ENCODE measurements around the gene CTSF.
"Not testable (repeated sequence)": the region's sequence is repeated elsewhere in the genome, so short reads cannot be mapped to it uniquely, and the experiment has no call there.

CTSF gene

GRCh38 chr11:66589996-66590675 is 21.7 kb upstream of the CTSF start:
- no peak for DNase-seq (ENCODE audit: low read depth)

- DNase-seq (ENCODE audit: low read depth) = not testable (repeated sequence)
Observed at GRCh38 chr11:66589315-66589714, 20.9 kb upstream of the CTSF start.

GRCh38 chr11:66586136-66586535 is 17.7 kb upstream of the CTSF start:
- DNase-seq (ENCODE audit: low read depth) = no peak

- not testable (repeated sequence) for DNase-seq (ENCODE audit: low read depth)
Observed at GRCh38 chr11:66585447-66585846, 17.0 kb upstream of the CTSF start.

GRCh38 chr11:66582565-66583147 is 14.2 kb upstream of the CTSF start:
- DNase-seq (ENCODE audit: low read depth) = not testable (repeated sequence)

GRCh38 chr11:66581261-66581660 is 12.9 kb upstream of the CTSF start:
- DNase-seq (ENCODE audit: low read depth) = no peak

GRCh38 chr11:66580803-66581202 is 12.4 kb upstream of the CTSF start:
- no peak for DNase-seq (ENCODE audit: low read depth)

GRCh38 chr11:66579017-66579606 is 10.7 kb upstream of the CTSF start:
- peak; percentile 77 for DNase-seq (ENCODE audit: low read depth)

GRCh38 chr11:66570850-66571180 is 2.4 kb upstream of the CTSF start:
- no peak for DNase-seq (ENCODE audit: low read depth)

- DNase-seq (ENCODE audit: low read depth) = no peak
Observed at GRCh38 chr11:66570079-66570849, 1.9 kb upstream of the CTSF start.

- no peak for DNase-seq (ENCODE audit: low read depth)
Observed at GRCh38 chr11:66569076-66569475, 670 bp upstream of the CTSF start.

- no peak for DNase-seq (ENCODE audit: low read depth)
Observed at GRCh38 chr11:66567787-66568123, 651 bp downstream of the CTSF start.

GRCh38 chr11:66566221-66566620 is 2.2 kb downstream of the CTSF start:
- DNase-seq (ENCODE audit: low read depth) = no peak

- DNase-seq (ENCODE audit: low read depth) = no peak
Observed at GRCh38 chr11:66564984-66565383, 3.4 kb downstream of the CTSF start.

GRCh38 chr11:66564538-66564937 is 3.9 kb downstream of the CTSF start:
- no peak for DNase-seq (ENCODE audit: low read depth)

GRCh38 chr11:66563832-66564231 is 4.6 kb downstream of the CTSF start:
- DNase-seq (ENCODE audit: low read depth) = no peak

GRCh38 chr11:66562907-66563583 is 5.4 kb downstream of the CTSF start:
- no peak for DNase-seq (ENCODE audit: low read depth)

- DNase-seq (ENCODE audit: low read depth) = no peak
Observed at GRCh38 chr11:66562275-66562674, 6.1 kb downstream of the CTSF start.

- no peak for DNase-seq (ENCODE audit: low read depth)
Observed at GRCh38 chr11:66561975-66562248, 6.5 kb downstream of the CTSF start.

GRCh38 chr11:66561178-66561974 is 7.0 kb downstream of the CTSF start:
- DNase-seq (ENCODE audit: low read depth) = no peak

- DNase-seq (ENCODE audit: low read depth) = no peak
Observed at GRCh38 chr11:66559866-66560676, 8.3 kb downstream of the CTSF start.

Data from activated T-cell treated with anti-CD3 and anti-CD28 coated beads for 1 hour (primary cell).